Breast epithelium (tissue), 3 donors: ENCODE data around the gene SPTB.

Experiments used
- POLR2A ChIP-seq: fragments of 450-650 bp; IDR thresholded peaks from one replicate; pipeline ENCODE4 v1.6.1; 2016; ENCODE audit warnings: antibody characterized with exemption, mild to moderate bottlenecking, moderate library complexity
- POLR2AphosphoS5 ChIP-seq, 3 donors: sonication (generic); formaldehyde crosslinking; IDR thresholded peaks; one replicate each; pipeline ENCODE4 v1.6.1; 2017; ENCODE audit warnings: antibody characterized with exemption in 3 of 3
- TF ChIP-seq, protein P1 (sequence below), 3 donors: fragments of 450-650 bp; IDR thresholded peaks; one replicate each; pipeline ENCODE4 v1.5.1; 2016 to 2017; ENCODE audit warnings: antibody characterized with exemption in 3 of 3, mild to moderate bottlenecking in 3 of 3, moderate library complexity in 3 of 3

DNA sequence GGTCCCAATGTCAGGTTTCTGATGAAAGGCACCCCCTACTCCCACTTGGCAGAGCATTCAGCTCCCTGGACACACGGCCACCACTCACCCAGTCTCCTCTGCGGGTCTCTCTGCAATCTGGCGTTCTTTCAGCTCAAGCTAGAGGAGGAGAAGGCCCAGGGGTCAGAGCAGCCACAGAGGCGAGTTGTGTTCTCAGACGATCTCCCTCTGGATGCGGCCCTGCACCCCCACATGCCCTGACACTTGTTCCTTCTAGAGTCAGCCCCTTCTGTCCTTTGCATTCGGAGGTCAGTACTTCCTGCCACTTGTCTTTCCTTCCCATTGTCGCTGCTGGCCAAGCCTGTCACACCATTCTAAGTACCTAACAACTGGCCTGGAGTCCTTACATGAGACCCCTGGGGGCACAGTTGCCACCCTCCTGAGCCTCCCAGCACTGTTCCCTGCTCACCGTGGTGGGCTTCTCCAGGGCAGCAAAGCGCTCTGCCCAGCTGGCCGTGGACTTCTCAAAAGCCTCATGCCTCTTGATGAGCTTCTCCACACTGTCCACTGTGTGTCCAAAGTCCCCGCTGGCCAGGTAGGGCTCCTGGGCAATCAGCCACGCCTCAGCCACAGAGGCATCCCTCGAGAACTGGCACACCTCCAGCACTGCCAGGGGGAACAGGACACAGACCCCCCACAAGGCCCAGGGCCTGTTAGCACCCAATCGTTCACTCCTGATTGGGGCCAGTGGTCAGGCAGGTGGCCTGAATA, 112.3 kb downstream of the SPTB start:
- TF ChIP-seq, protein P1, sequence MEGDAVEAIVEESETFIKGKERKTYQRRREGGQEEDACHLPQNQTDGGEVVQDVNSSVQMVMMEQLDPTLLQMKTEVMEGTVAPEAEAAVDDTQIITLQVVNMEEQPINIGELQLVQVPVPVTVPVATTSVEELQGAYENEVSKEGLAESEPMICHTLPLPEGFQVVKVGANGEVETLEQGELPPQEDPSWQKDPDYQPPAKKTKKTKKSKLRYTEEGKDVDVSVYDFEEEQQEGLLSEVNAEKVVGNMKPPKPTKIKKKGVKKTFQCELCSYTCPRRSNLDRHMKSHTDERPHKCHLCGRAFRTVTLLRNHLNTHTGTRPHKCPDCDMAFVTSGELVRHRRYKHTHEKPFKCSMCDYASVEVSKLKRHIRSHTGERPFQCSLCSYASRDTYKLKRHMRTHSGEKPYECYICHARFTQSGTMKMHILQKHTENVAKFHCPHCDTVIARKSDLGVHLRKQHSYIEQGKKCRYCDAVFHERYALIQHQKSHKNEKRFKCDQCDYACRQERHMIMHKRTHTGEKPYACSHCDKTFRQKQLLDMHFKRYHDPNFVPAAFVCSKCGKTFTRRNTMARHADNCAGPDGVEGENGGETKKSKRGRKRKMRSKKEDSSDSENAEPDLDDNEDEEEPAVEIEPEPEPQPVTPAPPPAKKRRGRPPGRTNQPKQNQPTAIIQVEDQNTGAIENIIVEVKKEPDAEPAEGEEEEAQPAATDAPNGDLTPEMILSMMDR (IDR thresholded peaks at IDR 0.05) = no peak
- no peak for TF ChIP-seq POLR2A
- TF ChIP-seq POLR2AphosphoS5 (IDR thresholded peaks at IDR 0.05) = no peak
